GM04503 (cell line): Measurements from ENCODE around the gene SH2D3C.
A peak's percentile ranks its signal among the peaks of the same experiment; 100 is the strongest.
"Not testable (repeated sequence)": the region's sequence is repeated elsewhere in the genome, so short reads cannot be mapped to it uniquely, and the experiment has no call there.

Source experiments
- DNase-seq: peaks from one replicate; pipeline ENCODE4 v3.0.0-alpha.2; 2012; ENCODE audit warnings: low read depth

Gene SH2D3C

GRCh38 chr9:127767410-127767809 lies 11.1 kb downstream of the SH2D3C start:
- DNase-seq, result no peak

GRCh38 chr9:127765418-127765817 lies 13.0 kb downstream of the SH2D3C start:
- no peak for DNase-seq

GRCh38 chr9:127763918-127764384 lies 14.5 kb downstream of the SH2D3C start:
- DNase-seq, result no peak

GRCh38 chr9:127762111-127762676 lies 16.3 kb downstream of the SH2D3C start:
- DNase-seq, result no peak

DNA sequence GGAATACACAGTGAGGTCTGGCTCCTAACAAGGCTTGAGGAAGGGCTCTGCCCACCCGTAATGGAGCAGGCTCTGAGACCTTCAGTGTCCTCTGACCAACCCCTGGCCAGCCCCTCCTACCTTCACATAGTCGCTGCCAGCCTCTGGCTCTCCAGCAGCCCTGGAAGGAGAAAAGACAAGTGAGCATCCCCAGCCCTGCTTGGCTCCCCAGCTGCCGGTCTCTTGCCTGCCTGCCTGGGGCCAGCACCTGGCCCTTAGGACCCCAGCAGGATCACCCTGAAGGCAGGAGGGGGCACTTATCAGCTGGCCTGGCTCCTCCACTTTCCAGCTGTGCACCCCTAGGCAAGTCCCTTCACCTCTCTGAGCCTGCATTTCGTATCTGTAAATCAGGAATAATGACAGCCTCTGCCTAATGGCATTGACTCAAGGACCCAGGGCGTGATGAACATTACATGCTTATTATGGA lies 16.9 kb downstream of the SH2D3C start:
- no peak for DNase-seq

DNA sequence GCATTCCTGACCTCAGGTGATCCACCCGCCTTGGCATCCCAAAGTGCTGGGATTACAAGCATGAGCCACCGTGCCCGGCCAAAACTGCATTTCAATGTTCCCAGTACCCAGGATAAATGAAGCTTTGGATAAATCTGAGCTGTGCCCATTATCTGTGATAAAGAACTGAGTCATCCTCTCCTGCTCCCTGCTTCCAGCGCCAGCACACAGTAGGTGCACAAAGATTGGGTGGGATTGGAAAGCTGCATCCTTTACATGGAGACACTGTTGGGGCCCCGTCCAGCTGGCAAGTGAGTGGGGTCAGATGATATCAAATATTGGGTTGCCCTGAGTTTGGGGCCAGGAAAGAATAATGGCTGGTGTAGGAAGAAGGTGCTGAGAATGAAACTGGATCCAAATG lies 17.4 kb downstream of the SH2D3C start:
- DNase-seq, result no peak

DNA sequence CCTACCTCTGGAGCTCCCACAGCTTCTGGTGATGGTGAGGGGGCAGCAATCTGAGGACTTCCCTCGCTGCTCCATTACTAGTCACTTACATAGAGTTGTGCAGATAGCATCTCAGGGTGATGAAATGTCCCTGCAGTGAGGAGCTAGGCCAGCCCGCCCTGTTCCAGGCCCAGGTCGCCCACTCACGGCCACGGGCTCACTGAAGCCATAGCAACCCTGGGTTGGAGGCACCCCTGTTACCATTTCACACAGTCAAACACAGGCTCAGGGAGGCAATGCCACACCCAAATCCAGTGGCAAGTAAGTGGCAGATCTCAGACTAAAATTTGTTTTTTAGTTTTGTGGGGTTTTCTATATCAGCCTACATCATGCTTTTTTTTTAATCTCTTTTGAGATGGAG lies 19.6 kb downstream of the SH2D3C start:
- DNase-seq, result no peak

DNA sequence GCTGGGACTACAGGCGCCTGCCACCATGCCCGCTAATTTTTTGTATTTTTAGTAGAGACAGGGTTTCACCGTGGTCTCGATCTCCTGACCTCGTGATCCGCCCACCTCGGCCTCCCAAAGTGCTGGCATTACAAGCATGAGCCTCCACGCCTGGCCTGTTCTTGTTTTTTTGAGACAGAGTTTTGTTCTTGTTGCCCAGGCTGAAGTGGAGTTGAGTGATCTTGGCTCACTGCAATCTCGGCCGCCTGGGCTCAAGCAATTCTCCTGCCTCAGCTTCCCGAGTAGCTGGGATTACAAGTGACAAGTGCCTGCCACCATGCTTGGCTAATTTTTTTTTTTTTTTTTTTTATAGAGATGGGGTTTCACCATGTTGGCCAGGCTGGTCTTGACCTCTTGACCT lies 21.7 kb downstream of the SH2D3C start:
- DNase-seq, result not testable (repeated sequence)

DNA sequence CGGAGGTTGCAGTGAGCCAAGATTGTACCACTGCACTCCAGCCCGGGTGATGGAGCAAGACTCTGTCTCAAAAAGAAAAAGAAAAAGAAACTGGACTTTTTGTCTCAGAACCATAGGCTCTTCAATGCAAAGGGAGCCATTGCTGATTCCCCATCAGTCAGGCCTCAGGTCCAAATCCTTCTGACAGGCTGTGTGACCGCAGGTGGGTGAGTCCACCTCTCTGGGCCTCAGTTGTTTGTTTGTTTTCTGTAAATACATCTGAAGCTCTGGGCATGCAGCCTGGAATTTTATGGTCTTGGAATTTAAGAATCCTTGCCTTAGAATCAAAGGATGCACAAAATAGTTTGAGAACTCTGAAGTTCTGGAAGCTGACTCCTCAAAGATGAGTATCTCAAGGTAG lies 22.2 kb downstream of the SH2D3C start:
- no peak for DNase-seq

- no peak for DNase-seq
These were observed 23.1 kb downstream of the SH2D3C start for GRCh38 chr9:127755061-127756060.

- DNase-seq, result no peak
These were observed 24.1 kb downstream of the SH2D3C start for GRCh38 chr9:127754099-127755060.

GRCh38 chr9:127753622-127754021 lies 24.8 kb downstream of the SH2D3C start:
- no peak for DNase-seq

DNA sequence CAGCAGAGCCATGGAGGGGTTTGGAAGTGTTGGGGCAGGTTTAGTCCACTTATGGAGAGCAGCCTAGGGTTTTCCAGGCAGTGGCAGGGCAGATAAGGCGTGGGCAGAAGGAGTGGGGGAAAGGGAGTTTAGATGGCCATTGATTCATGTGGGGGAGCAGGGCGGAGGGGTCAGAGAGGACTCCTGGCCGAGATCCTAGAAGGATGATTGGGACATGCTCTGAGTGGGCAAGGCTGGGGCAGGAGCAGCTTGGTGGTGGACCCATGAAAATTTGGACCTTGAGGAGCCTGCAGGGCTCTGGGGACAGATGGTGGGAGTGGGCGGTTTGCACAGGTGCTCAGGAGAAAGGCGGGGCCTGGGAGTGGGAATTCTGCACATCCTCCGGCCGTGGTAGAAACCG lies 25.3 kb downstream of the SH2D3C start:
- DNase-seq, result no peak

DNA sequence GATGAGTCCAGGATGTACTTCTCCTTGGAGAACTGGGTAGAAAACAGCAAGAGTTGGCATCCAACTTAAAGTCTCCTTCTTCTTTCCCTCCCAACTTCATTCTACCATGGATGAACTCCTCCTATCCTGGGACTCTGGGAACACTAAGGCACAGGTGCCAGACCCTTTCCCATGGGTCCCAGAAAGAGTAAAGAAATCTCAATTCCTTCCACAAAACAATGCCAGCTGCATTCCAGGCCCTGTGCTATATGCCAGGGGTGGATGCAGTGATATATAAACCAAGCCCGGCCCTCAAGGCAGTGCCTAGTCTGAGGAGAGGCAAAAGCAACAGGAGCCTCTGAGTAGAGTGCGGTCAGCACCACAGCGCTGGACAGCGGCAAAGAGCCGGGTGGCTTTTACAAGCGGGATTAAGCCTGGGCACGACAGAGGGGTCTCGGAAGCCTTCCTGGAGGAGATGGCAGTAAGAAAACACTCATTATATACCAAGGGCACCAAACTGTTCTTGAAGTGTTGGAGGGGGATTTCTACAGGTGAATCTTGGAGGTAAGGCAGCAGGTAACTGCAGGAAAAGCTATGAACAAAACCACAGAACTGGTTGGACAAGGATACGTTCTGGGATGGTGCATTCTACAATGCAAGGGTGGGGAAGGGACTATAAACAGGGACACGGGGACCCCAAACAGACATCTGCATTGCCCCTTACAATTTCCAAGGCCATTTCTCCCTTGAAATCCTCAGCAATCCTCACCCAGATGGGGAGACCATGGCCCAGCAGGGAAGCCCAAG lies 27.0 kb downstream of the SH2D3C start:
- DNase-seq, result no peak

- no peak for DNase-seq
These were observed 29.2 kb downstream of the SH2D3C start for GRCh38 chr9:127749090-127749787.

GRCh38 chr9:127746959-127747569 lies 31.4 kb downstream of the SH2D3C start:
- DNase-seq, result no peak

- no peak for DNase-seq
These were observed 33.9 kb downstream of the SH2D3C start for GRCh38 chr9:127744398-127745110.

GRCh38 chr9:127742435-127743088 lies 35.9 kb downstream of the SH2D3C start:
- DNase-seq, result peak; percentile 46
